Loucy (cell line): Measurements from ENCODE around the gene RPL28.
A peak's percentile ranks its signal among the peaks of the same experiment; 100 is the strongest.

Experiments
- H2AFZ ChIP-seq: fragments of 200-600 bp; sonication (generic); 2 replicates; pipeline ENCODE4 v1.6.0; 2016; ENCODE audit warnings: antibody characterized with exemption, mild to moderate bottlenecking, low read length, moderate library complexity
- H3F3A ChIP-seq: fragments of 200-600 bp; 2 replicates; pipeline ENCODE4 v1.6.0; 2016; ENCODE audit warnings: antibody characterized with exemption, low read depth, mild to moderate bottlenecking
- H3K27me3 ChIP-seq: fragments of 200-600 bp; sonication (generic); 2 replicates; pipeline ENCODE4 v1.6.1; 2014; ENCODE audit warnings: low read length, mild to moderate bottlenecking; ENCODE audit not compliant: insufficient read depth, poor library complexity, severe bottlenecking
- H3K36me3 ChIP-seq: fragments of 200-600 bp; sonication (generic); 2 replicates; pipeline ENCODE4 v1.6.1; 2016; ENCODE audit warnings: low read length; ENCODE audit not compliant: insufficient read depth
- H3K4me1 ChIP-seq: fragments of 200-600 bp; sonication (generic); 2 replicates; pipeline ENCODE4 v1.5.1; 2014; ENCODE audit warnings: low read length, mild to moderate bottlenecking; ENCODE audit not compliant: insufficient read depth, poor library complexity, severe bottlenecking
- H3K4me2 ChIP-seq: fragments of 200-600 bp; sonication (generic); 2 replicates; pipeline ENCODE4 v1.6.0; 2014; ENCODE audit warnings: antibody characterized with exemption, low read length, low read depth, mild to moderate bottlenecking; ENCODE audit not compliant: poor library complexity, severe bottlenecking
- H3K4me3 ChIP-seq: fragments of 200-600 bp; sonication (generic); 2 replicates; pipeline ENCODE4 v1.5.1; 2014; ENCODE audit warnings: low read length, mild to moderate bottlenecking, mixed read lengths; ENCODE audit not compliant: poor library complexity, severe bottlenecking
- H3K79me2 ChIP-seq: fragments of 200-600 bp; sonication (generic); 2 replicates; pipeline ENCODE4 v1.6.1; 2014; ENCODE audit warnings: low read length; ENCODE audit not compliant: insufficient read depth
- H3K9ac ChIP-seq: fragments of 200-600 bp; sonication (generic); 2 replicates; pipeline ENCODE4 v1.6.0; 2014; ENCODE audit warnings: mild to moderate bottlenecking, low read depth, low read length, moderate library complexity; ENCODE audit not compliant: poor library complexity, severe bottlenecking
- H3K9me2 ChIP-seq: fragments of 200-600 bp; sonication (generic); replicated peaks from 2 replicates; pipeline ENCODE4 v1.6.1; 2016; ENCODE audit warnings: low read depth, low read length, mixed read lengths
- H3K9me3 ChIP-seq: fragments of 200-600 bp; sonication (generic); 2 replicates; pipeline ENCODE4 v1.6.1; 2014; ENCODE audit warnings: mild to moderate bottlenecking, antibody characterized with exemption, low read length, low read depth; ENCODE audit not compliant: insufficient read depth
- H4K20me1 ChIP-seq: fragments of 200-600 bp; sonication (generic); 2 replicates; pipeline ENCODE4 v1.6.0; 2014; ENCODE audit warnings: antibody characterized with exemption, low read length, mild to moderate bottlenecking; ENCODE audit not compliant: insufficient read depth, poor library complexity, severe bottlenecking
- EZH2phosphoT487 ChIP-seq: fragments of 200-600 bp; IDR thresholded peaks from 2 replicates; pipeline ENCODE4 v1.6.1; 2018; ENCODE audit warnings: antibody characterized with exemption, mild to moderate bottlenecking, moderate library complexity, borderline replicate concordance
- TF ChIP-seq, protein P1 (sequence below): fragments of 200-600 bp; sonication (generic); conservative IDR thresholded peaks from 2 replicates; pipeline ENCODE4 v1.5.1; 2014; ENCODE audit warnings: mild to moderate bottlenecking, antibody characterized with exemption, low read length

RPL28 gene

GRCh38 chr19:55382522-55383054, 3.1 kb upstream of the RPL28 start:
- peak overlapping the region; percentile 77 for H3K4me3 ChIP-seq
- peaks cover 32% of the 10 kb centered on the region for H3K79me2 ChIP-seq
- peak overlapping the region; percentile 84 for H3K9ac ChIP-seq

DNA sequence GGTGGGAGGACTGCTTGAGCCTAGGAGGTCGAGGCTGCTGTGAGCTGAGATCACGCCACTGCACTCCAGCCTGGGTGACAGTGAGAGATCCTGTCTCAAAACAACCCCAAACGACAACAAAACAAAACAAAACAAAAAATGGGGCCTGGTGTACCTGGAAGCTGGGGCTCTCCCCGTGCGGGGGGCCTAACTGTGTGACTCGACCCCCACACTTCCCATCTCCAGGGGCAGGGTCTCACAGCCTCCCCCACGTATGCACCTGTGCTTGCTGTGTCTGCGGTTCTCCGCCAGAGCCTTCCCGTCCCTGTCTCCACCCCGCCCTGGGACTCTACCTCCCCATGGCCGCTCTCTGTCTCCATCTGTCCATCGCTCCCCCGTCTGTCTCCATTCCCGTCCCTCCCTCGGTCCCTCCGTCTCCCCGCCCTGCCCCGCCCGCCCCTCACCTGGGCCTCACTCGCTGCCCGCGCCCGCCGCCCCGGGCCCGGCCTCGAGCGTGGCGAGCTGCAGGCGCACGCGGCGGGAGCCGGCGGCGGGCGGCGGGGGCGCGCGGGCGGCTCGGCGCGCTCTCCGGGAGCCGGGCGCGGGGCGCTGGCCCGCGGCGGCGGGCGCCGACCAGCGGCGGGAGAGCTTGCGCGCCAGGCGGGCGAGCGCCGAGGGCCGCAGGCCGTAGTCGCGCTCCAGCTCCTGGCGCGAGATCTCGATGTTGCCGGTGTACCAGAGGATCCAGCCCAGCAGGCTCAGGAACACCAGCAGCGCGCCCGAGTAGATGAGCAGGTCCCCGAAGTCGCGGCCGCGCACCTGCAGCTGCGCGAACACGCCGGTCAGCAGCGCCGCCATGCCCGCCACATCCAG, 2.2 kb upstream of the RPL28 start:
- Histone ChIP-seq H3K9me3 (no peaks in the 10 kb centered on the region), H3K4me2 (peak overlapping the region; percentile 91), H3K27me3 (no peaks in the 10 kb centered on the region), H3K36me3 (peaks cover 13% of the 10 kb centered on the region; the same call in 1 of the 2 replicates), H3K79me2 (peaks cover 42% of the 10 kb centered on the region), H4K20me1 (peaks cover 27% of the 10 kb centered on the region), H3F3A (no peaks in the 10 kb centered on the region), H3K4me1 (peaks cover 40% of the 10 kb centered on the region), H2AFZ (peak overlapping the region; percentile 82), H3K9ac (peak overlapping the region; percentile 84), H3K9me2 (no peaks in the 10 kb centered on the region), H3K4me3 (peak overlapping the region; percentile 100)
- no peak for TF ChIP-seq EZH2phosphoT487
- TF ChIP-seq, protein P1, sequence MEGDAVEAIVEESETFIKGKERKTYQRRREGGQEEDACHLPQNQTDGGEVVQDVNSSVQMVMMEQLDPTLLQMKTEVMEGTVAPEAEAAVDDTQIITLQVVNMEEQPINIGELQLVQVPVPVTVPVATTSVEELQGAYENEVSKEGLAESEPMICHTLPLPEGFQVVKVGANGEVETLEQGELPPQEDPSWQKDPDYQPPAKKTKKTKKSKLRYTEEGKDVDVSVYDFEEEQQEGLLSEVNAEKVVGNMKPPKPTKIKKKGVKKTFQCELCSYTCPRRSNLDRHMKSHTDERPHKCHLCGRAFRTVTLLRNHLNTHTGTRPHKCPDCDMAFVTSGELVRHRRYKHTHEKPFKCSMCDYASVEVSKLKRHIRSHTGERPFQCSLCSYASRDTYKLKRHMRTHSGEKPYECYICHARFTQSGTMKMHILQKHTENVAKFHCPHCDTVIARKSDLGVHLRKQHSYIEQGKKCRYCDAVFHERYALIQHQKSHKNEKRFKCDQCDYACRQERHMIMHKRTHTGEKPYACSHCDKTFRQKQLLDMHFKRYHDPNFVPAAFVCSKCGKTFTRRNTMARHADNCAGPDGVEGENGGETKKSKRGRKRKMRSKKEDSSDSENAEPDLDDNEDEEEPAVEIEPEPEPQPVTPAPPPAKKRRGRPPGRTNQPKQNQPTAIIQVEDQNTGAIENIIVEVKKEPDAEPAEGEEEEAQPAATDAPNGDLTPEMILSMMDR, result no peak

More at GRCh38 chr19:55382522-55383054, 3.1 kb upstream of the RPL28 start:
- Histone ChIP-seq H3K4me2 (peak overlapping the region; percentile 91), H4K20me1 (peaks cover 18% of the 10 kb centered on the region), H3K9me3 (no peaks in the 10 kb centered on the region), H2AFZ (no peak overlapping the region), H3K4me1 (peaks cover 31% of the 10 kb centered on the region), H3K9me2 (no peaks in the 10 kb centered on the region), H3F3A (no peaks in the 10 kb centered on the region), H3K27me3 (no peaks in the 10 kb centered on the region), H3K36me3 (peaks cover 4% of the 10 kb centered on the region; the same call in 1 of the 2 replicates)
- TF ChIP-seq, protein P1, result no peak
- TF ChIP-seq EZH2phosphoT487, result no peak

DNA sequence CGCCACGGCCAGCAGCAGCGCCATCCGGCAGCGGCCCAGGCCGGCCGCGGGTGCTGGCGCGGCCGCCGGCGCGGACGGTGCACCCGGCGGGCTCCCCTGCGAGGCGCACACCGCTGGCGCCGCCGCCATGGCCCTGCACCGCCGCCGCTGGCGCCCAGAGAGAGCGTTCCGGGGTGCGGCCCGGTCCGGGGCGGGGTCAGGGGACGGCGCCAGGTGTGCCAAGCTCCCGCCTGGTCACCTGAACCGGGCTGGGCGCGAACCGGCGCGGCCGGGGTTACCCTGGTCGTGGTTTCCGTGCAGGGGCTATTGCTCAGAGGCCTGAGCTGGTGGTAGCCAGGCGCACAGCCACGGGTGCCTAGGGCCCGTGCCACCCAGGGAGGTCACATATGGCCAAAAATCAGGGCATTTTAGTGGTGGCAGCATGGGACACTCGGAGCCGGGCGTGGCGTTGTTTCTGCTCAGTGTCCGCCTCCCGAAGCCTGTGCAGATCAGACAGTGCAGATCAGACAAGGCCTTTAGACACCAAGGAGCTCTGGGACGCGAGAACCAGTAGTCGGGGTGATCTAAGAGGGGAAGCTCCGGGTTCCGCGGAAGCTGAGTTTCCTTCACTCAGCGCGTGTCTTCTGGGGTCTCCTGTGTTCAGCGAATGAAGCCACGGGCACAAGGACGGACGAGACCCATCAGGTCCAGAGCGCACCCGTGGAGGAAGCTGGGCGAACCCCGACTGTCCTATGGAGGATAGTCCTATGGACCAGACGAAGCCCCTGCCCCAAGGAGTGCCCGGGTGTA, 1.4 kb upstream of the RPL28 start, which contains the start of gene TMEM238:
TMEM238 (minus strand) TSS at position 162 of the 789 bp plus-strand sequence; CDS start at position 129, 33 bp downstream.
- H3K79me2 ChIP-seq, result peaks cover 50% of the 10 kb centered on the region

More for the DNA sequence above, 1.4 kb upstream of the RPL28 start, which contains the start of gene TMEM238:
- Histone ChIP-seq H3K9ac (peak within 1 kb of the TSS; percentile 99), H3K4me2 (peak within 1 kb of the TSS; percentile 91), H3K4me3 (peak within 1 kb of the TSS; percentile 100), H3K27me3 (no peaks in the 10 kb centered on the region), H3K4me1 (peaks cover 43% of the 10 kb centered on the region), H3F3A (no peaks in the 10 kb centered on the region), H3K36me3 (peaks cover 21% of the 10 kb centered on the region; the same call in 1 of the 2 replicates), H4K20me1 (peaks cover 35% of the 10 kb centered on the region), H3K9me2 (no peaks in the 10 kb centered on the region), H3K9me3 (no peaks in the 10 kb centered on the region), H2AFZ (peak within 1 kb of the TSS; percentile 82)
- TF ChIP-seq, protein P1, result no peak
- no peak for TF ChIP-seq EZH2phosphoT487
